DOHH2 (cell line): ENCODE data around the gene FLII.

Experiments used
- EZH2phosphoT487 ChIP-seq: fragments of 200-600 bp; sonication (generic); IDR thresholded peaks from 2 replicates; pipeline ENCODE4 v1.6.1; 2017; ENCODE audit warnings: borderline replicate concordance, mild to moderate bottlenecking, antibody characterized with exemption, low read length, moderate library complexity, mixed read lengths
- TF ChIP-seq, protein P1 (sequence below): fragments of 200-600 bp; sonication (generic); IDR thresholded peaks from one replicate; pipeline ENCODE4 v1.5.1; 2014; ENCODE audit warnings: antibody characterized with exemption, mild to moderate bottlenecking, low read depth, low read length; ENCODE audit not compliant: poor library complexity, severe bottlenecking

GRCh38 chr17:18257268-18257981 lies 1.1 kb downstream of the FLII start:
- TF ChIP-seq, protein P1, sequence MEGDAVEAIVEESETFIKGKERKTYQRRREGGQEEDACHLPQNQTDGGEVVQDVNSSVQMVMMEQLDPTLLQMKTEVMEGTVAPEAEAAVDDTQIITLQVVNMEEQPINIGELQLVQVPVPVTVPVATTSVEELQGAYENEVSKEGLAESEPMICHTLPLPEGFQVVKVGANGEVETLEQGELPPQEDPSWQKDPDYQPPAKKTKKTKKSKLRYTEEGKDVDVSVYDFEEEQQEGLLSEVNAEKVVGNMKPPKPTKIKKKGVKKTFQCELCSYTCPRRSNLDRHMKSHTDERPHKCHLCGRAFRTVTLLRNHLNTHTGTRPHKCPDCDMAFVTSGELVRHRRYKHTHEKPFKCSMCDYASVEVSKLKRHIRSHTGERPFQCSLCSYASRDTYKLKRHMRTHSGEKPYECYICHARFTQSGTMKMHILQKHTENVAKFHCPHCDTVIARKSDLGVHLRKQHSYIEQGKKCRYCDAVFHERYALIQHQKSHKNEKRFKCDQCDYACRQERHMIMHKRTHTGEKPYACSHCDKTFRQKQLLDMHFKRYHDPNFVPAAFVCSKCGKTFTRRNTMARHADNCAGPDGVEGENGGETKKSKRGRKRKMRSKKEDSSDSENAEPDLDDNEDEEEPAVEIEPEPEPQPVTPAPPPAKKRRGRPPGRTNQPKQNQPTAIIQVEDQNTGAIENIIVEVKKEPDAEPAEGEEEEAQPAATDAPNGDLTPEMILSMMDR = no peak
- TF ChIP-seq EZH2phosphoT487 = no peak
